Stimulated activated naive CD8-positive, alpha-beta T cell treated with anti-CD3 and anti-CD28 coated beads, Interleukin-15, Interleukin-2, amounts not matched to agents 100 ng/mL and 50 ng/mL, for 24 hours (primary cell): ENCODE results near the gene MRE11.
"Not testable (repeated sequence)": the region's sequence is repeated elsewhere in the genome, so short reads cannot be mapped to it uniquely, and the experiment has no call there.

Experiments used
- H3K27ac Mint-ChIP-seq: one replicate; pipeline ENCODE4 v1.8.0; 2021; ENCODE audit warnings: mild to moderate bottlenecking, mixed read lengths
- H3K27me3 Mint-ChIP-seq: one replicate; pipeline ENCODE4 v1.8.0; 2021; ENCODE audit warnings: mixed read lengths
- H3K36me3 Mint-ChIP-seq: one replicate; pipeline ENCODE4 v1.8.0; 2021; ENCODE audit warnings: low read depth, mixed read lengths
- H3K4me1 Mint-ChIP-seq: one replicate; pipeline ENCODE4 v1.8.0; 2021; ENCODE audit warnings: low read depth, mixed read lengths
- H3K4me3 Mint-ChIP-seq: one replicate; pipeline ENCODE4 v1.8.0; 2021; ENCODE audit warnings: mild to moderate bottlenecking, mixed read lengths
- H3K9me3 Mint-ChIP-seq: one replicate; pipeline ENCODE4 v1.8.0; 2021; ENCODE audit warnings: mixed read lengths

Gene MRE11

GRCh38 chr11:94370576-94370975, 123.1 kb downstream of the MRE11 start:
- H3K27ac Mint-ChIP-seq, H3K27me3 Mint-ChIP-seq, H3K36me3 Mint-ChIP-seq, H3K4me1 Mint-ChIP-seq, H3K4me3 Mint-ChIP-seq, H3K9me3 Mint-ChIP-seq: not testable (repeated sequence)
